NCI-H1436 (cell line): ENCODE data around the gene CNTN5.

ENCODE experiments used
- DNase-seq: peaks from one replicate; lab custom pipeline; 2025; lab: John Stamatoyannopoulos, UW

The CNTN5 gene

DNA sequence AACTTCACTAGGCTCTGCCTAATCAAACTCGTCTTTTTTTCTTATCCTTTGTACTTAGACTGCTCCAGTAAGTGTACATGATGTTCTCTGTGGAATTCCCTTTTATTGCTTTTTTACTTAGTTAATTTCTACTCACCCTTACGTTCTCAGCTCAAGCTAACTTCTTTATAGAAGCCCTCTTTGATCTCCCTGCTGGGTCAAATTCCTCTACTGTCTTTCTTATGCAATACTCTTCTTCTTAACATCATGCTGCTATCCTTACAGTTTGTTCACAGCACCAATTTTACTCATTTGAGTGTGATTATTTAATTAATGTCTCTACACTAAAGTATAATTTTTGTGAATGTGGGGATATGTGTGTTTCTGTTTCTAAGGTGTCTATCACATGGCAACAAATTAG, 498.3 kb downstream of the CNTN5 start:
- no peak for DNase-seq

DNA sequence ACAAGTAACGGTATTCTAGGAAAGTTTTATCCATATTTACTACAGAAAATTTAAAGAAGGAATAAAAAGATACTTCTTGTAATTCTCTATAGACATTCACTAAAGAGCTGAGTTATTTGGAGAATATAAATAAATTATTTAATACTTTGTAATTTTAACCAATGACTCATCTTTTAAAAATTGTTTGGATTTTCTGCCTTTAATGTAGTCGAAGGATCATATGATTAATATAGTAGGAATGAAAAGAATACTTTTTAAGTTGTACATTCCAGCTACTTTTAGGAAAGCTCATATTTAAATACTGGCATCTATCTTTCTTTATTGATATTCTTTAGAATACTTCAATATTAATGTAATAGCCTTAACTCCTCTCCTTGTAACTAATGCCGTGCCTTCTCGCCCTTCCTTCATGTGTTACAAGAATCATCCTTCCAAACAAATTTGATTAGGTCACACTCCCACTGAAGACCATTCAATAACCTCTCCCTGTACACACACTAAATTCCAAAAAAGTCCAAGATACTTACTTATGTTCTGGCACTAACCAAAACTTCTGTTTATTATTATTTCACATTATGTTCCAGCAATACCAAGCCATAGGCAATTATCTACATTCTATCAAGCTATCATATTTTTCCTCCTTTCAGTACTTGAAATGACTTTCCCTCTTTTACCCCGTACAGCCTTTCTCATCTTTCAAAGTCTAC, 501.9 kb downstream of the CNTN5 start:
- DNase-seq = no peak

DNA sequence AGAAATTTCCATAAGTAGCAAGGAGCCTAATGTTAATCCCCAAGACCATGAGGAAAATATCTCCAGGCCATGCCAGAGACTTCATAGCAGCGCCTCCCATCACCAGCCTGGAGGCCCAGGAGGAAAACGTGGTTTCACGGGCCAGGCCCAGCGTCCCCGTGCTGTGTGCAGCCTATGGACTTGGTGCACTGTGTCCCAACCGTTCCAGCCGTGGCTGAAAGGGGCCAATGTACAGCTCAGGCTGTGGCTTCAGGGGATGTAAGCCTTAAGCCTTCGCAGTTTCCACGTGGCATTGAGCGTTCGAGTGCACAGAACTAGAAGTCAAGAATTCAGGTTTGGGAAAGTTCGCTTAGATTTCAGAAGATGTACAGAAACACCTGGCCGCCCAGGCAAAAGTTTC, 510.7 kb downstream of the CNTN5 start:
- no peak for DNase-seq

DNA sequence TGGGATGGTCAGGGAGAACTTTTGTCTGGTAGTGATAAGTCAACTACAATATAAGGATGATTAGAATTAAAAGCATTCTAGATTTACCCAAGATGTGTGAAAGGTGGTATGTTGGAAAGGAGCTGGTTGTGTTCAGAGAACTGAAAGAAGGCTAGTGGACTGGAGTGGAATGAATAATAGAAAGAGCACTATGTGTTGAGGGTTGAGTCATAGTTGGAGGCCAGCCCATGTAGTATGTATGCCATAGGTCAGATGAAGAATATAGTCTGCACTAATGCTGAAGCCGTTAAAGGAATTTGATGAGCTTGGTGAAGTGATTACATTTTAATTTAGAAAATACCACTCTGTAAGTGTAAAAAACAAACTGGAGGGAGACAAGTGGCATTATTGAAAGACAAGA, 514.1 kb downstream of the CNTN5 start:
- DNase-seq = no peak

DNA sequence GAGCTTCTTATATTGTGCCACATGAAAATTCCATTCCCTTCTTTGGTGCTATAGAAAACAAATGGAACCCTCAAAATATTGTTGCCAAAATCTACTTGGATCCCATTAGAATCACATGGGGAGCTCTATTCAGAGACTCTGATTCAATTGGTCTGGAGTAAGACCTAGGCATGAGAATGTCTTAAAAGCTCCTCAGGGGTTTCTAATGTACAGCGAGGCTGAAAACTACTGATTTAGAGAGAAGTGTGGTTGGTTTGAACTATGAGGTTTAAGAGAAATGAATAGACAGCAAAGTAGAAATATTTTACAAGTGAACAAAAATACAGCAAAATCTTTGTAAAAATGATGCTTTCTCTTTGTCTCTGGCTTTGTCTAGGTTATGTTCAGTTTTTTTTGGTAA, 514.7 kb downstream of the CNTN5 start:
- DNase-seq = no peak

DNA sequence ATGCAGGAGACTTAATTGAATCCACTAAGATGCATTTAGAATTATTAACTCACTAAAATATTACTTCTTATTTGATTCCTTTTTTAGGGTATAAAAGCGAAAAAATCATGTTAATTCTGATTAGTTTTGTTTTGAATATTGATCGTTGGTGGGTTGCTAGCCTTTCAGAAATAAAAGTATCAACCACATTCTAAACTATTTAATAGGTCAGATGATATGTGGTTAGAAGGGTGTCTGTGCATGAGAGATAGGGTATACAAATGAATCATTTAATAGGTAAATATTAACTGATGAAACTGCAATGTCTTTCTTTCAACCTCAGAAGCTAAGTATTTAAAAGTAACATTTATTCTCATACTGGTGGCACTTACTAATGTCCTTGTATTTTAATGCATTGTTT, 515.1 kb downstream of the CNTN5 start:
- no peak for DNase-seq

DNA sequence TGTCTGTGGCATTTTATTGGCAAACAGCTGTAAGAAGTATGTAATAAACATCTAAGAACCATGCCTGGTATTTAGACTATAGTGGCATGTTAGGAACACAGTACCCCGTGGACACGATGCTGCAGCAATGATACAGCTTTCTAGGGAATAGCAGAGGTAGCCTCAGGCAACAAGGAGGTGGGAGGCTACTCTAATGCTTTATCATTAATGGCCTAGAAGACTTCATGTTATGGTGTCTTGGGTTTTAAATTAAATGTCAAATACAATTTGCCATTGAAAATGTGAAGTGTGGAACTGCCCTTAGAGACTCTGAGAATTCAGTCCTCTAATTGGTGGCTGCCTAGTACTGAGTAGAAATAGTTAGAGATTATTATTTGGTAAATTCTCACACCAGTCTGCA, 516.9 kb downstream of the CNTN5 start:
- DNase-seq = no peak

DNA sequence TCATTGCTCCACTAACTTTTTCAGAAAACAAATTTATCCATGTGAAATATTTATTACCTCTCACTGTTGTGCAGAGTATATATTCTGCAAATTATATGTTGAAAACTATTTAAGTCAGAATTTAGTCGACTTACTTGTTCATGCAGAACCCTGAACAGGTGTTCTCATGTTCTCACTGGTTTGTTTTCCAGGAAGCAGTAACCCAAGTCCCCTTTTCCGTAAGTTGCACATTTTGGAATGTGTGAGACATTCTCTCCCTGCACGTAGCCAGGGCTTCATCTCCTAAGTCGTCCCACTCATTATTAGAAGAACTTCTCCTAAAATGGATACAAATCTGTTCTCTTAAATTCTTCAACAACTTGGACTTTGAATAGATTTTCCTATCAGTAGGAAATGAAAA, 524.9 kb downstream of the CNTN5 start:
- DNase-seq = no peak

DNA sequence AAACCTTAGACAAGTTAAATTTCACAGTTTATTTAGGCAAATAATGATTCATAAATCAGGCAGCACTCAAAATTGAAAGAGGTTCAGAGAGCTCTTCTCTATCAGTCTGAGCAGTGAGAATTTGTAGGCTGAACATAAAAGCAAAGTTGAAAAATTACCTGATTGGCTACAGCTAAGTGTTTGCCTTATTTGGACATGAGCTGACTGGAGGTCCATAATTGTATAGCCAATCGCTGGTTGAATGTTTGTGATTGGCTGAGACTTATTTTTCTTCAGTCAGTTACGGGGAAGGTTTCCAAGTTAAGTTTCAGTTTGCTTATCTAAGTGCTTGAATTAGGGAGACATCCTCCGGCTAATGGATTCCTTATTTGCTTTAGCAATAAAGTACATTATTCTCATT, 527.5 kb downstream of the CNTN5 start:
- no peak for DNase-seq

DNA sequence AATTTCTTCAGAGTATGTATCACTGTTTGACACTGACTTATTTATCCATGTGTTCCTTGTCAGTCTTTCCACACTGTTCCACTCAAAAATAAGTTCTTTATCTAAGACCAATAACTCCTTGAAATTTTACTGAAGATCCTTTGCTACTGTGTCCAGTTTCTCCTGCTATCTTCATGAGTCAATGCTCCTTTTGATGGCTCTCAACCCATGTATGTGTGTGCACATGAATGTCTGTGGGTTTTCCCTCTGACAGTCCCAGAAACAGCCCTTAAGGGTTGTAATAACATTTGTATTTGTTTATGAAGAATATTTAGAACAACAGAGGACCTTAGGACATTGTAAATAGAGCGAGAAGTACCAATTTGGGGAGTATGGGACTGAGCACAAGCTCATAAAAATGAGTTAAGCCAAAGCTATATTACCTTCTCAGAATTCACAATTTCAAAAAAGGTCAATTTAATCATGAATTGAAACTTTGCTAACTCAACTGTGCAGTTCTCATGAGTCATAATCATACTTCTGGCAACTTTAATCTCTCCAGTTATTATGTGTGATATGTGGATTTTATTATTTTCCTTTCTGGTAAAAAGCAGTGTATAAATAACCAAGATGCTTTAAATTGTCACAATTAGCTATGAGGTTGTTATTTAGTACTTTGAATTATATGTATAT, 533.6 kb downstream of the CNTN5 start:
- DNase-seq = no peak

DNA sequence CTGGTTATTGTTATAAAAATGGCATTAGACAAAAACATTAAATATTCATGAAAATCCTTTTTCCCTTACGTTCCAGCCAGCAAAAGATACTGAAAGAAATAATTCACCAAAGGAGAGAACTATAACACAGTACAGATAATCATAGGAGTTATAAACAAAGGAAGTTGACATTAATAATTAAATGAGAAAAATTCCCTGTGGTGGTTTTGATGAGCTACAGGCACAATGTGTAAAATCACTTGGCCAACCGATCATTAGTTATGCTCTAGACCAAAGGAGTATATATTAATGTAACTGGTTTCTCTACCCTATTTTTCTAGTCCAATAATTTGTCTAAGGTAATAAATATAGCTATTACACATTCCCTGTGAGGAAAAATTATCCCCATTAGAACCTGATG, 534.7 kb downstream of the CNTN5 start:
- no peak for DNase-seq

DNA sequence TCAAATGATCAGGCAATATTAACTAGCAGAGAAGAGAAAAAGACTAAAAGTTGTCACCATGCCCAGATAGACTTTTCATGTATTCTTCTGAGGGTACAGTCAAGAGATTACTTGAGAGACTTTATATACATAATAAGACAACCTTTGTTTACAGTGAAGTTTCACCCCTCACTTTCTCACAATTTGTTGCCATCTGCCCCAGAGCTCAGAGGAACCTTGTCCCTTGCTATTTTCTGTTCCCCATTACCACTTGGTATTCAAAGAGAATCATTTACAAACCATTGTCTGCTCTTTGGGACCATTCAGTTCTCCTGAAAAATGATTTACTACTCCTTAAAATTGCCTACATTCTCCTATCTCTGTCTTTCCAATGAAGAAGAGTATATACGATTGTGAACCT, 544.6 kb downstream of the CNTN5 start:
- DNase-seq = no peak

DNA sequence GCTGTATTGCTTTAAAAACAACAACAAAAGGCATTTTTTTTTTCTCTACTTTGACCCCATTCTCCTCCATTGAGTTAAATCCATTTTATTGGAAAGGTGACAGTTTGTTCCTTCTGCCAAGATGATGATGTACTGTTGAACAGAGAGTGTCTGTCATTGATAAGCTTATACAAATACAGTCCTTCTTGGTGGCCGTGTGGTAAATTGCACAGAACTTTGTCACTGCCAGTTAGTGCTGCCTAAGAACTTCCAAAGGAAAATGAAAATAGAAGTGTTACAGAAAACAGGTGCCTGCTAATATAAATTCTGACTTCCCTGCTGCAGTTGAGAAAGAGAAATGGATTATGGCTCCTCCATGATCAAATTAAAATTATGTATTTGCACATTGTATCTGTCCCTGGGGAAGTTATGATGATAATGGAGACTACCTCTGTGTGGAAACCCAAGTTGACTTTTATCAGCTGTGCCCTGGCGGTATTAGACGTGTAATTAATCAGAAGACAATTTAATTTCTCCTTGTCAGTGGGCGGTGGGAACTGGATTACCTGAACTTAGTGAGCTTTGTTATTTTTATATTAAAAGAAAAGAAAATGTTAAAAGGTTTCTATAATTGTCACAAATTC, 546.7 kb downstream of the CNTN5 start:
- no peak for DNase-seq

DNA sequence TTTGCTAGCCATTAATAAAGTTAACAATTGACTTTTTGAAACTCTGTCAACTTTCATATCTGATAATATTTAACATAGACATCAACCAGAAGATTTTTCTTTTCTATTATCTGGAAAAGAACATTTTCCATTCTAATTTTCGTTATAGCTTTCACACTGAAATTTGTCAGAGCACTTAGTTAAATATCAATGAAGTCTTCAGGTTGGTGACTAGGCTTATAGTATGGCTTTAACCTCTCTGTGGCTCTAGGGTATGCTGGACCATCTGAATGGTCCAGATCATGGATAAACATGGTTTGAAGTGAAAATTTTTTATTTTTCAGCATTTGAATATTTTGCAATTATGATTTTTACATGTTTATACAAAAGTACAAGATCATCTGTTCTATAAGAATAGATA, 548.1 kb downstream of the CNTN5 start:
- DNase-seq = no peak

DNA sequence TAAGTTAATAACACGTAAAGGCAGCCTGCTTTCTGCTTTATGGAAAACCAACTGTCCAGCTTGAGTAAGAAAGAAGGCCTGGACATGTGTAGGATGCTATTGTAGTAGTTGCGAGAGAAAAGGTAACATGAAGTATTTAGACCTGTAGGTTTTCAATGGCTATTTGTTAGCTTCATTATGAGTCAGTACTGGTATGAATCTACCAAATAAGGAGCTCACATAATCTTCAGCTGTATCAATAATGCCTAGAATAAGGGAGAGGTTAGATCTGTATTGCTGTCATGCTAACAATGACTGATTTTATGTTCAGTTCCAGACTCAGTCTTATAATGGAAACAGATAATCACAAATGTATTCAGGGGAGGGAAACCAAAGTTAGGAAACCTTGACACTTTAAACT, 550.3 kb downstream of the CNTN5 start:
- DNase-seq = no peak

DNA sequence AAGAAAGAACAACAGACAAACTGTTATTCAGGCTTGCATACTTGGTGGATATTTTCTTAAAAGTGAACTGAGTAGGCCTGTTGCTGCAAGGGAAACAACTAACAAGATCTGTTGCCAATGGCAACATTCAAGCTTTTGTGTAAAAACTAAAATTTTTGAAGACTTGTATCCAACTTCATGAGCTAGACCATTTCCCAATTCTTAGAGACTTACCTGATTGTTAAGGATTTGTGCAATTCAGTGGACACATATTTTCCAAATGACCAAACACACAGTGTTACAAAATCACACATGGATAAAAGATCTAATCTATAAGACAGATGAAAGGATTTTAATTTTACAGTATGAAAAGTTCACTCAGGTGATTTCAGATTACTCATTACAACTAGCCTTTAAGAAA, 564.1 kb downstream of the CNTN5 start:
- no peak for DNase-seq

DNA sequence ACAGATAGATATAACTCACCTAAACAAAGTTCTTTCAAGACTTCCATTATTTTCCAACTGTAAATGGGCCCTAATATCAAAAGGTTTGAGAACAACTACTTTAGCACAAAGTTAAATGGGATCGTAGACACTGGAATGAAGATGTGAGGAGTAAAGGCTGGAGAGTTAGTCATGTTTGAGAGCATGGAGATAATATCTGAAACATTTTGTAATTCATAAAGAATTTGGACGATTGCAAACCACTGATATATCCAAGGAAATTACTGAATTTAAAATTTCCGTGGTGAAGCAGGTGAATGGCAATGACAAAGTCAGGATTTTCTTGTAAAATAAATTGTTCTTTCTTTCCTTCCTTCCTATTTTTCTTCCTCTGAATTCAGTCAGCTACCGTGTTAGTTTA, 564.9 kb downstream of the CNTN5 start:
- DNase-seq = no peak

DNA sequence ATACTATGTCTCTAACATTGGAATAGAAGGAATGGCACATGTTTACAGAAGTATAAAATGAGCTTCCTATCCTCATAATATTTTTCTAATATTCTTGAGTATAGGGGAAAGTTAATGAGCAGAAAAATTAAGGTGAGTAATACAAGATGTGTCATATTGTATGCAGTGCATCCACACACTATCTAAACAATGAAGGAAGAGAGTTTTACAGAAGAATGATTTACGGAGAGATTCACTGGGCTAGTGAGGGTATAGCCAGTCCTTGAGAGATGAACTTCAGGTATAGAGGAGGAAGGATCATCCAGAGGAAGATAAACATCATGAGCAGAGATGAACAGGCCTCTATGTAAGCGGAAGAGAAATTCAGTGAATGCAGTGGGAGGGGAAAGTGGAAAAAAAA, 569.0 kb downstream of the CNTN5 start:
- no peak for DNase-seq

DNA sequence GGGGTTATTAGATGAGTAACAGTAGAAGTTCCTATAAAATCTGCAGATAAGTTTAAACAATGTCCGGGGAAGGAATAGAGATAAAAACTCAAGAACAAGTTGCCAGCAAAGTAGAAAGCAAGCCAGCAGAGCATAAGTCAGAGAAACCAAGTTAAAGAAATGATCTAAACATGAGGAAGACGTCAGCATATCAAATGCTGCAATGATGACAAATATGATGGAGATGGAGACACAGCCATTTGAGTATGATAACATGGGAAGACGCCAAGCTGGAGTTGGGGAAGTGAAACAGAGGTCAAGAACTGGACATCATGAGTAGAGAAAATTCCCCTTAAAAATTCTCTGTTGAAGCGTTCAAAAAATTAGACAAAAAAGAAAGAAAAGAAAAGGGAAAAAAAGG, 571.5 kb downstream of the CNTN5 start:
- DNase-seq = no peak

DNA sequence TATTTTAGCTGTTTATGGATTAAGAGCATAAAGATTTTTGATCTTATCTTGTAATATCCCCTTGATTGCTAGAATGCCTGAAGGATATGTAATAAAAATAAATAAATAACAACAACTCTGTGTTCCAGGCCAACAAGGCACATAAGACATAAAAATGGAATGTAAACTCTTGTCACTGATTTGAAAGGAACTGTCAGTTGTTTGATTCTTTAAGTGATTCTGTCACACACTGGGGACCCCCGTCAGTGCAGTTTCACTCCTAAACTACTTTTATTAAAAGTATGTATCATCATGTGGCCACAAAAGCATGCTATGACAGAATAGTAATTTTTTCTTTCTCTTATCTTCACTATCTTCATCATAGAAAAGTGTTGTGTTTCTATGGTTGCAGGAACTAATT, 572.4 kb downstream of the CNTN5 start:
- DNase-seq = no peak

DNA sequence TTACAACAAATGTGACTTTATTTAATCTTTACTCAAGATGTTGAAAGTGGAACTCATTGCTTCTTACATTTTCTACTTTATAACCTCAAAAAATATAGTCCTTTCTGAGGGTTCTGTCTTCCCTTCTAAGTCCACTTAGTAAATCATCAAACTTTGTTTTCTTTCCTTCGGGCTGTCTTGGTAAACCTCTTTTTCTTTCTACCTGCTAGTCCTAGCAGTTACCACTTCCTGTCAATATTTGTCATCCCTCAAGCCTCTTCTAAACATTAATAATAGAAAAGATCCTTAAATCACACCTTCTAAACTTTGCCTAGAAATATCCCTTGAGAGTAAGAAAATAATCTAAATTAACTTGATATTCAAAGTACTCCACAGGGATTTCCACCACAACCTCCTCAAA, 580.4 kb downstream of the CNTN5 start:
- DNase-seq = no peak

DNA sequence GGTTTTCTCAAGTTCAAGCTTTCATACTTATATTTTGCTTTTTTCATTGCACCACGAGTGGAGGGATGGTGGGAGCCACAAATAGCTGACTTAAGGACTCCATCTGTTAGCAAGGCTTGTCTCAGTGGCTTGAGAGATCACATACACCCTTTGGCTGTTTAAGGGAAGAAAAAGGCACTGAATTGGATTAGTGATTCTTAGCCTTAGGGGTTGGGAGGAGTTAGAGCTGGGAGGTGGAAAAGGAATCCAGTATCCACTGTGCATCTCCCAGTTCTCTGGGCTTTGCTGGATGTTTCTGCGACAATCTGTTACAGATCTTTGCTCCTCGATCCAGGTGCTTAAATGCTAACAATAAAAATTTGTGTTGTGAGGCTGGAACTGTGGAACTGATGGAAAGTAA, 593.6 kb downstream of the CNTN5 start:
- no peak for DNase-seq

DNA sequence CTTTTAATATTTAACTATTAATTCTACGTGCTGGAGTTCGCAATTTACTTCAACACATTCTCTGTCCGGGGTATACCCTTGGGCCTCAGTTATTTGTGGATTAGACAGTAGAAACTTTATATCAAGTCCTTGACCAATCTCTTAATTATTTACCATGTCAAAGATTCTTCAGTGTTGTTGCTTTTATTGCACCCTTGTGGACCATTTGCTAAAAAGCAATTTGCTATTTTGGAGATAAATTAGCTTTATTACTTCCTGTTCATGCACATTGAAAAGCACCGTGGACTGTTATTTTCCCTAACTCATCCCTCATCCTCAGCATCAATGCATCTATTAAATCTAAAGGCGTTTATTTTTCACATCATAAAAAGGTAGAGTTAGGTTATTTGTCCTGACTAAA, 609.9 kb downstream of the CNTN5 start:
- DNase-seq = no peak

DNA sequence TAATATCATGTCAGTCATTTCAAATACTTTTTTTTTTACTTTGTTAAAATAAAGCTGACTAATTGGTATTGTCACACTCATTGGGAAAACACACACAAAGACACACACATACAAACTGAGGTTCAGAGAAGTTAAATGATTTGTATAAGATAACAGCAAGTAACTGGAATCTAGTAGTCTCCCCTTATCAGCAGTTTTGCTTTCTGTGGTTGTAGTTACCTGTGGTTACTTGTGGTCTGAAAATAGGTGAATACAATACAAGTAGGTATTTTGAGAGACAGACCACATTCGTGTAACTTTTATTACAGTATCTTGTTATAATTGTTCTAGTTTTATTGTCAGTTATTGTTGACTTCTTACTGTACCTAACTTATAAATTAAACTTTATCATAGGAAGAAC, 610.9 kb downstream of the CNTN5 start:
- DNase-seq = no peak
